Sigmoid colon (tissue), 7 donors: Measurements from ENCODE around the gene ITGA2. TPM values are rescaled to one million over a fixed set of nuclear protein-coding genes. Genes with fewer than 3 reads are reported as not detected.

Source experiments
- DNase-seq: peaks from one replicate; pipeline ENCODE4 v3.0.0-alpha.2; 2019
- H3K27ac ChIP-seq, 4 donors: fragments of 200-600 bp; sonication (generic); one replicate each; pipeline ENCODE4 v1.5.1; 2016 to 2019; ENCODE audit warnings: mild to moderate bottlenecking in 1 of 4
- H3K27me3 ChIP-seq, 3 donors: fragments of 200-600 bp; sonication (generic); one replicate each; pipeline ENCODE4 v1.5.1; 2019; ENCODE audit warnings: mild to moderate bottlenecking in 1 of 3
- H3K36me3 ChIP-seq, 4 donors: fragments of 200-600 bp; sonication (generic); one replicate each; pipeline ENCODE4 v1.5.1; 2016 to 2019
- H3K4me1 ChIP-seq, 4 donors: fragments of 200-600 bp; sonication (generic); one replicate each; pipeline ENCODE4 v1.5.1; 2017 to 2019
- H3K4me3 ChIP-seq, 4 donors: fragments of 200-600 bp; sonication (generic); one replicate each; pipeline ENCODE4 v1.5.1; 2017 to 2019; ENCODE audit warnings: mild to moderate bottlenecking in 2 of 4, moderate library complexity in 1 of 4
- H3K9me3 ChIP-seq, 4 donors: fragments of 200-600 bp in 3 of 4; sonication (generic) in 3 of 4; one replicate each; pipeline versions ENCODE4 v1.5.1 to v1.6.1; 2013 to 2019
- CTCF ChIP-seq, 4 experiments: fragments of 450-650 bp in 3 of 4; fragments of 200-600 bp in 1 of 4; IDR thresholded peaks; one replicate each; pipeline ENCODE4 v1.5.1; 2016 to 2019; ENCODE audit warnings: antibody characterized with exemption in 4 of 4, mild to moderate bottlenecking in 3 of 4, moderate library complexity in 2 of 4
- EP300 ChIP-seq, 4 donors: sonication (generic); formaldehyde crosslinking; IDR thresholded peaks; one replicate each; pipeline ENCODE4 v1.6.1; 2017; ENCODE audit warnings: antibody characterized with exemption in 4 of 4
- POLR2A ChIP-seq, 2 donors: fragments of 450-650 bp; IDR thresholded peaks; one replicate each; pipeline ENCODE4 v1.6.1; 2016; ENCODE audit warnings: antibody characterized with exemption in 2 of 2, mild to moderate bottlenecking in 2 of 2, moderate library complexity in 2 of 2
- POLR2AphosphoS5 ChIP-seq, 4 donors: sonication (generic); formaldehyde crosslinking; IDR thresholded peaks; one replicate each; pipeline ENCODE4 v1.6.1; 2017; ENCODE audit warnings: antibody characterized with exemption in 4 of 4
- WGBS, 2 donors: extraction: QIAGEN DNeasy Blood & Tissue Kit; methylation state at CpG; one replicate each; pipeline ENCODE4 v1.1.7; 2013; 5-methylcytosine and 5-hydroxymethylcytosine counted together
- intact Hi-C: fragments of 100-400 bp; cut with DNase I; formaldehyde crosslinking; loops from one replicate; pipeline ENCODE4 v1.15.1; 2023
- polyA plus RNA-seq, 3 donors: library from polyadenylated mRNA; stranded (reverse); fragments of 200-250 nt; gene quantifications; one replicate each; pipeline ENCODE4 v1.2.3, GENCODE V29; 2013
- total RNA-seq, 4 donors: library from RNA; depleted of rRNA; stranded (reverse); fragments of >200 nt; gene quantifications; one replicate each; pipeline ENCODE4 v1.1.0, GENCODE V29; 2016
- donor health status: healthy with polysubstance abuse.
- donor health status: Bipolar disorder and iron deficiency.
- donor health status: healthy.

ITGA2 gene
- total and polyA plus RNA-seq, 7 donors: 0.60 to 4.9 (median 1.4) TPM

GRCh38 chr5:53039855-53040254 is 50.7 kb downstream of the ITGA2 start:
- H3K4me1 ChIP-seq: peaks cover 0 to 19% (median 8%) of the 10 kb centered on the region in 4 donors
- no peaks in the 10 kb centered on the region for H3K36me3 ChIP-seq
- H3K27me3 ChIP-seq: no peaks in the 10 kb centered on the region
- intact Hi-C loops: no loop called here
- H3K4me3 ChIP-seq: no peak overlapping the region
- H3K27ac ChIP-seq: no peak overlapping the region
- no peaks in the 10 kb centered on the region for H3K9me3 ChIP-seq
- no peak for DNase-seq
- no peak for TF ChIP-seq POLR2A (IDR thresholded peaks at IDR 0.05)
- TF ChIP-seq CTCF (IDR thresholded peaks at IDR 0.05): no peak
- no peak for TF ChIP-seq EP300 (IDR thresholded peaks at IDR 0.05)
- TF ChIP-seq POLR2AphosphoS5 (IDR thresholded peaks at IDR 0.05): no peak
- WGBS, 2 donors: 70 to 86% methylated on average over 3 of the region's 3 CpGs

DNA sequence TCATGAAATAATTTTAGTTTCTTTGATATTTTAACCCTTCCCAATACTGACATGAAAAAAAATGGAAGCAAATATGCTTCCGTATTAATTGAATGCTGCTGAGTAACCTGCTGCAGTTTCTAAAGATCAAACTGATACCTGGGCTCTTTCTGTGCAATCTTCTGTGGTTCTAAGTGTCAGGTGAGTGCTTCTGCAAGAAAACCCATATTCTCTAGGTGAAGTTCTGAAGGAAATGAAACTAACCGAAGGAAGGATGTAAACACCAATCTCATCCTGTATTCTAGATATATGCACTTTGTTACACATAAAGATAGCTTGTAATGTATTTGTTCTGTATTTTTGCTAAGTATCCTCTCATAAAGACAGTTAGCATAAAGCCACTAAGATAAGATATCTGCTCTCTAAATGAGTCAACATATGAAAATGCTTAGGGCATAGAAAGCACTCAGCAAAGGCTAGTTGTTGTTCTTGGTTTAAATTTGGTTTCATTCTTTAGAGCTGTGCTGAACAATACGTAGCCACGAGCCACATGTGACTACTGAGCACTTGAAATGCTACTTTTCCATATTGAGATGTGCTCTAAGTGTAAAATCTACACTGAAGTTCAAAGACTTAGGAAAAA is 52.0 kb downstream of the ITGA2 start:
- peaks cover 0 to 19% (median 8%) of the 10 kb centered on the region in 4 donors for H3K4me1 ChIP-seq
- no peaks in the 10 kb centered on the region for H3K9me3 ChIP-seq
- no peak for DNase-seq
- intact Hi-C loops: no loop called here
- H3K36me3 ChIP-seq: no peaks in the 10 kb centered on the region
- no peaks in the 10 kb centered on the region for H3K27me3 ChIP-seq
- no peak overlapping the region for H3K4me3 ChIP-seq
- WGBS, 2 donors: 33 to 46% methylated on average over 4 of the region's 4 CpGs
- TF ChIP-seq CTCF (IDR thresholded peaks at IDR 0.05) (no peak), POLR2AphosphoS5 (IDR thresholded peaks at IDR 0.05) (no peak), EP300 (IDR thresholded peaks at IDR 0.05) (no peak), POLR2A (IDR thresholded peaks at IDR 0.05) (no peak)
- H3K27ac ChIP-seq: no peak overlapping the region

GRCh38 chr5:53041740-53042139 is 52.6 kb downstream of the ITGA2 start:
- Histone ChIP-seq H3K4me3 (no peak overlapping the region), H3K9me3 (no peaks in the 10 kb centered on the region), H3K27me3 (no peaks in the 10 kb centered on the region), H3K36me3 (no peaks in the 10 kb centered on the region), H3K27ac (no peak overlapping the region), H3K4me1 (peaks cover 0 to 16% (median 8%) of the 10 kb centered on the region in 4 donors)
- intact Hi-C loops: no loop called here
- no peak for TF ChIP-seq POLR2AphosphoS5 (IDR thresholded peaks at IDR 0.05)
- TF ChIP-seq POLR2A (IDR thresholded peaks at IDR 0.05): no peak
- no peak for TF ChIP-seq CTCF (IDR thresholded peaks at IDR 0.05)
- TF ChIP-seq EP300 (IDR thresholded peaks at IDR 0.05): no peak
- 82 to 89% methylated on average over 1 of the region's 1 CpG for WGBS, 2 donors
- no peak for DNase-seq

DNA sequence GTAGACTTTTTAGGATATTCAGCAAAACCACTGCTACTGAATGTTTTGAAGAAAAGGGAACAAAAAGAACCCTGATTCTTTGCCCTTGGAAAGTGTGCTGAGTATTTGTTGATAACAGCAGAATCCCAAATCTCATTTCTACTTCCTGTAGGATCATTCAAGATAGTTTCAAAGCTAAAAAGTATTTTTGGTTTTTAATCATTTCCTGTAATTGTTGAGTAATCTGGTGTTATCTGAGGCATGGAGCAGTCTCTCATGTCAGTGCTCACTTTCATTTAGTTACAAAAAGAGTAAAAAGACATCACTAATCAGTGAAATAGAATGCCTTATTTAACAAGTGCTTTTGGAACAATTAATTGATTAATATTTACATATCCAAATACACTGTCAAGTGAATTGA is 56.1 kb downstream of the ITGA2 start:
- H3K27ac ChIP-seq: no peak overlapping the region
- no peaks in the 10 kb centered on the region for H3K27me3 ChIP-seq
- no peak for TF ChIP-seq EP300 (IDR thresholded peaks at IDR 0.05)
- TF ChIP-seq POLR2A (IDR thresholded peaks at IDR 0.05): no peak
- no peak for TF ChIP-seq POLR2AphosphoS5 (IDR thresholded peaks at IDR 0.05)
- TF ChIP-seq CTCF (IDR thresholded peaks at IDR 0.05): no peak
- no peaks in the 10 kb centered on the region for H3K36me3 ChIP-seq
- H3K4me3 ChIP-seq: no peak overlapping the region
- H3K4me1 ChIP-seq: no peaks in the 10 kb centered on the region
- intact Hi-C loops: no loop called here
- no peak for DNase-seq
- no peaks in the 10 kb centered on the region for H3K9me3 ChIP-seq

DNA sequence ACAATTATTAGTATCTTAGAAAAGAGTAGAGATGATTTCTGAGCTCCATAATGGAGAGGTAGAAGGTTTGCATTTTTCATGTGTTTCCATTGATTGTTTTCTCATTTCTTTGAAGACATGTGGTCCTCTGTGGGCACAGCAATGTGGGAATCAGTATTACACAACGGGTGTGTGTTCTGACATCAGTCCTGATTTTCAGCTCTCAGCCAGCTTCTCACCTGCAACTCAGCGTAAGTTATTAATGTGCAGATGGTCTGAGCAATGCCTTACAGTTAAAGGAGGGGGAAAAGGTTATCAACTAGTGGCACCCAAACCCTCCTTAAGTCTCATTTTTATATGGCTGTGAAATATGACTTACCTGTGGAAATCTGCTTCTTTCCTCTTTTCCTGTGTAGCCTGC is 59.1 kb downstream of the ITGA2 start:
- 88 to 90% methylated on average over 2 of the region's 2 CpGs for WGBS, 2 donors
- intact Hi-C loops: no loop called here
- DNase-seq: no peak
- H3K4me3 ChIP-seq: no peak overlapping the region
- no peaks in the 10 kb centered on the region for H3K27me3 ChIP-seq
- no peaks in the 10 kb centered on the region for H3K36me3 ChIP-seq
- no peak overlapping the region for H3K27ac ChIP-seq
- TF ChIP-seq CTCF (IDR thresholded peaks at IDR 0.05) (no peak), POLR2A (IDR thresholded peaks at IDR 0.05) (no peak), EP300 (IDR thresholded peaks at IDR 0.05) (no peak), POLR2AphosphoS5 (IDR thresholded peaks at IDR 0.05) (no peak)
- no peaks in the 10 kb centered on the region for H3K9me3 ChIP-seq
- H3K4me1 ChIP-seq: no peaks in the 10 kb centered on the region
